Transverse colon (tissue), 4 donors: ENCODE measurements around the gene NTRK2. TPM values are rescaled to one million over a fixed set of nuclear protein-coding genes. Genes with fewer than 3 reads are reported as not detected.

ENCODE experiments used
- DNase-seq: peaks from one replicate; pipeline ENCODE4 v3.0.0-alpha.2; 2019
- H3K27ac ChIP-seq, 4 donors: fragments of 200-600 bp; sonication (generic); 2 replicates each; pipeline ENCODE4 v1.5.1; 2016 to 2018; ENCODE audit warnings: inconsistent platforms in 4 of 4
- H3K27me3 ChIP-seq: fragments of 200-600 bp; sonication (generic); 2 replicates; pipeline ENCODE4 v1.5.1; 2017; ENCODE audit warnings: inconsistent platforms
- H3K36me3 ChIP-seq, 4 donors: fragments of 200-600 bp; sonication (generic); 2 replicates each; pipeline ENCODE4 v1.5.1; 2017 to 2019; ENCODE audit warnings: inconsistent platforms in 4 of 4
- H3K4me1 ChIP-seq, 4 donors: fragments of 200-600 bp; sonication (generic); 2 replicates each; pipeline ENCODE4 v1.5.1; 2017 to 2020; ENCODE audit warnings: inconsistent platforms in 4 of 4
- H3K4me3 ChIP-seq, 4 donors: fragments of 200-600 bp; sonication (generic); 1 replicate in 1 of 4; 2 replicates in 3 of 4; pipeline versions ENCODE4 v1.5.1 to v1.6.1; 2017 to 2019; ENCODE audit warnings: inconsistent platforms in 4 of 4
- H3K9me3 ChIP-seq, 2 donors: fragments of 200-600 bp; sonication (generic); 2 replicates each; pipeline ENCODE4 v1.5.1; 2017 to 2019; ENCODE audit warnings: inconsistent platforms in 2 of 2
- EP300 ChIP-seq: sonication (generic); formaldehyde crosslinking; IDR thresholded peaks from one replicate; pipeline ENCODE4 v1.6.1; 2017; ENCODE audit warnings: antibody characterized with exemption, low read depth
- POLR2A ChIP-seq: fragments of 450-650 bp; IDR thresholded peaks from one replicate; pipeline ENCODE4 v1.6.1; 2016; ENCODE audit warnings: antibody characterized with exemption, mild to moderate bottlenecking, moderate library complexity
- POLR2AphosphoS5 ChIP-seq, 3 donors: sonication (generic); formaldehyde crosslinking; IDR thresholded peaks; one replicate each; pipeline ENCODE4 v1.6.1; 2016; ENCODE audit warnings: antibody characterized with exemption in 3 of 3
- WGBS, 2 donors: methylation state at CpG; one replicate each; pipeline ENCODE4 v1.1.5; 2018; ENCODE audit warnings: low coverage in 1 of 2; 5-methylcytosine and 5-hydroxymethylcytosine counted together
- in situ Hi-C, 4 donors: fragments of 200-750 bp; cut with MboI; loops; one replicate each; pipeline versions ENCODE4 v1.15.0 to v1.15.1; 2017; ENCODE audit warnings: low sequenced_read_pairs in 3 of 4, low pct_ligation_motif_present in 1 of 4, low pct_unique_long_range_greater_than_20kb in 1 of 4
- intact Hi-C: fragments of 100-400 bp; cut with DNase I; formaldehyde crosslinking; loops from one replicate; pipeline ENCODE4 v1.15.1; 2023; ENCODE audit warnings: low total_unique reads
- total RNA-seq, 4 donors: library from RNA; depleted of rRNA; stranded (reverse); fragments of >200 nt; gene quantifications; one replicate each; pipeline ENCODE4 v1.1.0, GENCODE V29; 2016
- TF ChIP-seq, protein P1 (sequence below), 5 experiments: fragments of 200-600 bp in 3 of 5; fragments of 450-650 bp in 2 of 5; sonication (generic) in 3 of 5; IDR thresholded peaks; 1 replicate in 2 of 5; 2 replicates in 3 of 5; pipeline ENCODE4 v1.5.1; 2016 to 2017; ENCODE audit warnings: antibody characterized with exemption in 5 of 5, inconsistent platforms in 3 of 5, mild to moderate bottlenecking in 2 of 5, moderate library complexity in 1 of 5

The NTRK2 gene
- total RNA-seq, 4 donors from 2014 or later, result 2.2 to 10.1 (median 6.4) TPM

DNA sequence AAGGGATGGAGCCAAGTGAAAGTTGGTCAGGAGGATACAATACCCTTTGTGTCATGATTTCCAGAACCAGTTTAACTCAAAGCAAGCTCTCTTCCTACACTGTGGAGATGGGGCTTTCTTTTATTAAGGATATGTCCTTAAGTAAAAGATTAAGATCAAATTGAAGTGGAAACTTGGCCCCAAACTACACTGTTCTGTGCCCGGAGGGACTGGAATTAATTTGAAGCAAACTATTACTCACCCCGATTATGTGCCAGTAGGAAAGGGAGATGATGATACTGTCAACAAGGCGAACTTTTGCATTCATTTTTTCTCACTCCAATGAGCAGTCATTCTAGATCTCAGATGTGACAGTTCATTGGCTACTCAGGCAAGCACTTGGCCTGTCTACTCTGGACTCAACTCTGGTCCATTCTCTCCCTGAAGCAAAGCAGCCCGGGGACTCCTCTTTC lies 186.7 kb downstream of the NTRK2 start:
- in situ Hi-C loops (no loop called here), intact Hi-C loops (no loop called here)
- 67 to 86% methylated on average over 4 of the region's 4 CpGs for WGBS, 2 donors
- Histone ChIP-seq H3K4me1 (peaks cover 0 to 4% (median 0%) of the 10 kb centered on the region in 4 donors), H3K27me3 (no peaks in the 10 kb centered on the region), H3K36me3 (no peaks in the 10 kb centered on the region), H3K9me3 (no peaks in the 10 kb centered on the region), H3K4me3 (no peak overlapping the region), H3K27ac (no peak overlapping the region)
- TF ChIP-seq EP300, result no peak
- TF ChIP-seq POLR2AphosphoS5 (IDR thresholded peaks at IDR 0.05), result no peak
- no peak for TF ChIP-seq POLR2A
- TF ChIP-seq, protein P1, sequence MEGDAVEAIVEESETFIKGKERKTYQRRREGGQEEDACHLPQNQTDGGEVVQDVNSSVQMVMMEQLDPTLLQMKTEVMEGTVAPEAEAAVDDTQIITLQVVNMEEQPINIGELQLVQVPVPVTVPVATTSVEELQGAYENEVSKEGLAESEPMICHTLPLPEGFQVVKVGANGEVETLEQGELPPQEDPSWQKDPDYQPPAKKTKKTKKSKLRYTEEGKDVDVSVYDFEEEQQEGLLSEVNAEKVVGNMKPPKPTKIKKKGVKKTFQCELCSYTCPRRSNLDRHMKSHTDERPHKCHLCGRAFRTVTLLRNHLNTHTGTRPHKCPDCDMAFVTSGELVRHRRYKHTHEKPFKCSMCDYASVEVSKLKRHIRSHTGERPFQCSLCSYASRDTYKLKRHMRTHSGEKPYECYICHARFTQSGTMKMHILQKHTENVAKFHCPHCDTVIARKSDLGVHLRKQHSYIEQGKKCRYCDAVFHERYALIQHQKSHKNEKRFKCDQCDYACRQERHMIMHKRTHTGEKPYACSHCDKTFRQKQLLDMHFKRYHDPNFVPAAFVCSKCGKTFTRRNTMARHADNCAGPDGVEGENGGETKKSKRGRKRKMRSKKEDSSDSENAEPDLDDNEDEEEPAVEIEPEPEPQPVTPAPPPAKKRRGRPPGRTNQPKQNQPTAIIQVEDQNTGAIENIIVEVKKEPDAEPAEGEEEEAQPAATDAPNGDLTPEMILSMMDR (IDR thresholded peaks at IDR 0.05), result no peak
- DNase-seq, result no peak

- DNase-seq, result no peak
- no peak overlapping the region for H3K4me3 ChIP-seq
- in situ Hi-C loops (no loop called here), intact Hi-C loops (no loop called here)
- WGBS, 2 donors, result 60 to 70% methylated on average over 1 of the region's 1 CpG
- TF ChIP-seq POLR2AphosphoS5 (IDR thresholded peaks at IDR 0.05) (no peak), EP300 (no peak), POLR2A (no peak)
- TF ChIP-seq, protein P1 (IDR thresholded peaks at IDR 0.05), result no peak
- H3K36me3 ChIP-seq, result no peaks in the 10 kb centered on the region
- H3K27ac ChIP-seq, result no peak overlapping the region
- no peaks in the 10 kb centered on the region for H3K9me3 ChIP-seq
- H3K27me3 ChIP-seq, result no peaks in the 10 kb centered on the region
- H3K4me1 ChIP-seq, result peaks cover 0 to 2% (median 0%) of the 10 kb centered on the region in 4 donors
Observed at GRCh38 chr9:84857211-84857610, 187.7 kb downstream of the NTRK2 start.

GRCh38 chr9:84858364-84858763 lies 188.8 kb downstream of the NTRK2 start:
- intact Hi-C loops (no loop called here), in situ Hi-C loops (no loop called here)
- Histone ChIP-seq H3K4me3 (no peak overlapping the region), H3K4me1 (no peaks in the 10 kb centered on the region), H3K27ac (no peak overlapping the region), H3K36me3 (no peaks in the 10 kb centered on the region), H3K27me3 (no peaks in the 10 kb centered on the region), H3K9me3 (no peaks in the 10 kb centered on the region)
- WGBS, 2 donors, result 79 to 84% methylated on average over 5 to 6 of the region's 6 CpGs
- DNase-seq, result no peak
- TF ChIP-seq EP300, result no peak
- no peak for TF ChIP-seq POLR2A
- TF ChIP-seq POLR2AphosphoS5 (IDR thresholded peaks at IDR 0.05), result no peak
- TF ChIP-seq, protein P1 (IDR thresholded peaks at IDR 0.05), result no peak

DNA sequence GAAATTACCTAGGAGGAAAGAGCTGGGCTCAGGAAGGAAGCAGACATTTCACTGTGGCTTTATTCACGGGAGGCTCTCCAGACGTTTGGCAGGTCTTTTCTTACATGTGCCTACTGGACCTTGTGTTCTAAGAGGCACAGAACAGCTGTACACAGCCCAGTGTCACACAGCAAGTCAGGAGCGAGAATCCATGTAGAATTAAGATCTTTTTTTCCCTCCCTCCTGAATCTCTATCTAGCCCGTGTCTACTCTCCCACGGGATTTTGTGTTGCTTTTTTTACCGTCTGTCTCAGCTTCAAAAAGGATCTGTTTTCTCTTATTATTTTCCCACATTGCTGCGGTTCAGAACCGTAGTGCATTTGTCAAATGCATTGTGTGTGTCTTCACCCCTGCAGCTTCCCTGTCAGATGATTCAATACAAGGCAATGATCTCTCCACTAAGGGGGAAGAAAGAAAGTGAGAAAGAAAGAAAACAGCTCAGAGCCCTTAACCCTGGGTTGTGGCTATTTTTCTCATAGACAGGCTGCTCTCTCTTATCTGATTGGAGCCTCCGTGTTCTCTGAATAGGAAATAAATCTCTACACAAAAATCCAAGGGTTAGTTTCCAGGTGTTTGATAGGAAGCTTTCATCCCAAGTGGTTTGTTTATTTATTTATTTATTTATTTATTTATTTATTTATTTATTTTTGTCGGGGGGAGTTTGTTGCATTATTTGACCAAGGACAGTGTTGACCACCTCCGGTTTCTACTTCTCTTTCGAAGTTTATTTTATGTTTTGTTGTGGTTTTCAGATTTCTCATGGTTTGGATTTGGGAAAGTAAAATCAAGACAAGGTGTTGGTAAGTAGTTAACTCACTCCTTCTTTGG lies 191.0 kb downstream of the NTRK2 start:
- no peaks in the 10 kb centered on the region for H3K4me1 ChIP-seq
- intact Hi-C loops (loop anchor here (10.0 kb wide), 1 partner anchor 946 kb away; no protein-coding TSS in a partner anchor), in situ Hi-C loops (no loop called here)
- H3K27ac ChIP-seq, result no peak overlapping the region
- H3K36me3 ChIP-seq, result no peaks in the 10 kb centered on the region
- no peaks in the 10 kb centered on the region for H3K27me3 ChIP-seq
- DNase-seq, result no peak
- WGBS, 2 donors, result 74 to 80% methylated on average over 7 to 12 of the region's 12 CpGs
- TF ChIP-seq POLR2A (no peak), EP300 (no peak), POLR2AphosphoS5 (IDR thresholded peaks at IDR 0.05) (no peak)
- TF ChIP-seq, protein P1 (IDR thresholded peaks at IDR 0.05), result no peak
- H3K9me3 ChIP-seq, result no peaks in the 10 kb centered on the region
- no peak overlapping the region for H3K4me3 ChIP-seq
